Measurements from ENCODE around the gene MTFR1L.

DNA sequence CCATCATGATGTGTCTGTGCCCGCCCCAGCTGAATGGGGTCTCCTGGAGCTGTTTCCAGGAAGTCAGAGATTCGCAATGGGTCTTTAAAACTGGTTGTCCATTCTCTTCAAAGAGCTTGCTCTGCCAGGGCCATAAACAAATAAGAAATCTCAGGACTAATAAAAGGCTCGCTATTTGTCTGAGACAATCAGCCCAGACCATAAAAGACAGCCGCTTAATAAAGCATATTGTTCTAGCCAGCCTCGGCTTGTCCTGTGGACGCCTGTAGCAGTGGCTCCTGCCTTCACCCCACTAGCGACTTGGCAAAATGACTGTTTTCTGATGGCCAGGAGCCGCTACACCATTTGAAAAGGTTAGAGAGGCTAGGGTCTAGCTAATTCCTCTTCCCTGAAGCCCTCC is 40.4 kb upstream of the MTFR1L start:
- TF ChIP-seq, protein P1, sequence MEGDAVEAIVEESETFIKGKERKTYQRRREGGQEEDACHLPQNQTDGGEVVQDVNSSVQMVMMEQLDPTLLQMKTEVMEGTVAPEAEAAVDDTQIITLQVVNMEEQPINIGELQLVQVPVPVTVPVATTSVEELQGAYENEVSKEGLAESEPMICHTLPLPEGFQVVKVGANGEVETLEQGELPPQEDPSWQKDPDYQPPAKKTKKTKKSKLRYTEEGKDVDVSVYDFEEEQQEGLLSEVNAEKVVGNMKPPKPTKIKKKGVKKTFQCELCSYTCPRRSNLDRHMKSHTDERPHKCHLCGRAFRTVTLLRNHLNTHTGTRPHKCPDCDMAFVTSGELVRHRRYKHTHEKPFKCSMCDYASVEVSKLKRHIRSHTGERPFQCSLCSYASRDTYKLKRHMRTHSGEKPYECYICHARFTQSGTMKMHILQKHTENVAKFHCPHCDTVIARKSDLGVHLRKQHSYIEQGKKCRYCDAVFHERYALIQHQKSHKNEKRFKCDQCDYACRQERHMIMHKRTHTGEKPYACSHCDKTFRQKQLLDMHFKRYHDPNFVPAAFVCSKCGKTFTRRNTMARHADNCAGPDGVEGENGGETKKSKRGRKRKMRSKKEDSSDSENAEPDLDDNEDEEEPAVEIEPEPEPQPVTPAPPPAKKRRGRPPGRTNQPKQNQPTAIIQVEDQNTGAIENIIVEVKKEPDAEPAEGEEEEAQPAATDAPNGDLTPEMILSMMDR (IDR thresholded peaks at IDR 0.05), result no peak
- TF ChIP-seq POLR2A (IDR thresholded peaks at IDR 0.05), result no peak
